ELR (cell line): ENCODE measurements around the gene VWA3B.
"Not testable (repeated sequence)": the region's sequence is repeated elsewhere in the genome, so short reads cannot be mapped to it uniquely, and the experiment has no call there.

Experiments
- DNase-seq: peaks from one replicate; pipeline ENCODE4 v3.0.0-alpha.2; 2015; ENCODE audit warnings: low read depth

VWA3B gene, protein sequence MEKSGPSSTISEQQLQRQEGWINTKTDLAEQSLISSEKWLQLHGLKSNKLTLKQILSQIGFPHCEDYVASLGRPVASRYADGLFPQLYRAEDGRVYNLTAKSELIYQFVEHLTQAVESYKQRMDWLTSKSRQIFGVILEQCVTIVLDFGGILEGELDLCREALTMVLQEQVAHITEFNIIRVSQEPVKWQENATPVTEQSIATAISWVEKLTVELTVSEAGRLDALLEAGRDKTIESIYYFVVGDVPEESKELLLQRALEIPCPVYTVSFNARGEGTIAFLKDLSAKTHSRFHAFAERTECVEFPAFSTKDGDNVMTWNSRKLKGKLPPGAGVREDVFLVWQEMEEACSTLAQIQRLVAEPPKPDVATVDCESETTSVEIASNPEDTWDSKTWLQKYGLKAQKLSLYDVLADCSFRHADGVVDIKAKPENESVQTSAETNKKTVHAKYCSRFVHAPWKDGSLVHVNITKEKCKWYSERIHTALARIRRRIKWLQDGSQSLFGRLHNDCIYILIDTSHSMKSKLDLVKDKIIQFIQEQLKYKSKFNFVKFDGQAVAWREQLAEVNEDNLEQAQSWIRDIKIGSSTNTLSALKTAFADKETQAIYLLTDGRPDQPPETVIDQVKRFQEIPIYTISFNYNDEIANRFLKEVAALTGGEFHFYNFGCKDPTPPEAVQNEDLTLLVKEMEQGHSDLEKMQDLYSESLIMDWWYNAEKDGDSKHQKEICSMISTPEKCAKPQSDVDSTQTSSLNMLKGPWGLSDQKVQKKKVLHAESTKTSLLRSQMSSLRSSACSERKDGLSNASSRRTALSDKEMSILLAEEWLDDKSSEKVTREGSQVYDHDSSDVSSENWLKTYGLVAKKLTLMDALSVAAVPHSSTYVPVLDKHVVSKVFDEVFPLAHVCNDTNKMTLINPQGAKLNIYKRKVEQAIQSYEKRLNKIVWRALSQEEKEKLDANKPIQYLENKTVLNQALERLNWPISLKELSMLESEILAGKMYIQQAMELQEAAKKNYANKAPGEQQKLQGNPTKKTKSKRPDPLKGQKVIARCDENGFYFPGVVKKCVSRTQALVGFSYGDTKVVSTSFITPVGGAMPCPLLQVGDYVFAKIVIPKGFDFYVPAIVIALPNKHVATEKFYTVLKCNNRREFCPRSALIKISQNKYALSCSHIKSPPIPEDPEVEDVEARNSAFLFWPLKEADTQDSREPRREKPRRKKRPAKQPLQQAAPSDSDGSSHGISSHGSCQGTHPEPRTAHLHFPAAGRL (N-terminal part only)

DNA sequence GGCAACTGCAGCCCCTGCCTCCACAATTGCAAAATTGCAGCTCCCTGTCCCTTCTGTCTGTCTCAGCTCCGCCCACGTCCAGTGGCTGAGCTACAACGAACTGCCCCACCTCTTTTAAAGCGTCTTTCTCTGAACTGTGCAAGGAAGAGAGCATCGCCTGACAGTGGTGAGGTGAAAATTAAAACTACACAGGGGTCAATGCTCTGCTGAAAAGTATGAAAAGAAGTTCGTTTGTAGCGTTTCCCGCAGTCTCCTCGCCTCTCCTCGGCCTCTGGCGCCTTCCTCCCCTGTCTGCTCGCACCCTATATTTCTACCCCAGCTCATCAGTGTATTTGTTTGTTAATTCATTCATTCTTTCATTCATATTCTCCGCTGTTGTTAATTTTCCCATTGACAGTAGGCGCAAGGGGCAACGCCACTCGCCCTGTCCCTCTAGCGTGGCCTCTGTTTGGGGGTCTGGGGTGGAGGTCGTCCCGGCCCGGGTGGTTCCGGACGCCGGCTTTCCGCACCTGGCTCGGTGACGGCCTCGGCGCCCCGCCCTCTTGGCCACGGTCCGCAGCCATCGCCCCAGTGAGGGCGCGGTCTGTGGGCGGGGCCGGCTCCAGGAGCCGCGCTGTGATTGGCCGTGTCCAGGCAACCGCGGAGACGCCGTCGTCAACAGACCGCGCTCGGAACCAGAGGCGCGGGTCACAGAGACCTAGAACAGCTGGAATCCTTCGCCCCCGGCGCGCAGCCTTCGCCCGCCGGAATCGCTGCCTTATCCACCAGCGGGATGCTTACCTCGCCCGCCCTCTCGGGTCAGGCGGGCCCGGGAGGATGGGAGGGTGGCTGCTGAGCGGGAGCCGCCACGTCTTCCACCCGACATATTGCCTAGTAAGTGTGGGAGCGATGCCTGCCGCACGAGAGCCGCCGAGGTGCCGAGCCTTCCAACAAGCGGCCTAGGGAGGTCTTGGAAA, at the start of gene VWA3B:
TSS of gene VWA3B (plus strand) at position 677 of the 956 bp plus-strand sequence. CDS start 5,926 bp downstream, outside the sequence.
- peak; percentile 75 for DNase-seq

DNA sequence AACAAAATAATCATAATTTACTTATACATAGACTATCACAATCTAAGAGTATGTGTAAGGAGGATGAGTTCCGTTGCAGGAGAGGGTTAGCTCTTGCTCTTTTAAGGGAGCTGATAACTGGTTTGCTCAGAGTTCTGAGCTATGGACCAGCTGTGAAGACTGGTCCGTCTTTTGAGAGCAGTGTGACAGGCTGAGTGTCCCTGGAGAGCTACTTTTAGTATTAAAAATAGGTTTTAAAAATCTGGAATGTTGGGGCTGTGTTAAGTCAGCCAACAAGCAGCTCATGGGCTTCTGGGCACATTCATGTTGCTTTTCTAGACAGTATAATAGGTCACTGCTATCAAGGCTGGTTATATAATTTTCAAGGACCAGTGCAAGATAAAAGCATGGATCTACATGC, 49.8 kb upstream of the VWA3B start:
- DNase-seq, result no peak

DNA sequence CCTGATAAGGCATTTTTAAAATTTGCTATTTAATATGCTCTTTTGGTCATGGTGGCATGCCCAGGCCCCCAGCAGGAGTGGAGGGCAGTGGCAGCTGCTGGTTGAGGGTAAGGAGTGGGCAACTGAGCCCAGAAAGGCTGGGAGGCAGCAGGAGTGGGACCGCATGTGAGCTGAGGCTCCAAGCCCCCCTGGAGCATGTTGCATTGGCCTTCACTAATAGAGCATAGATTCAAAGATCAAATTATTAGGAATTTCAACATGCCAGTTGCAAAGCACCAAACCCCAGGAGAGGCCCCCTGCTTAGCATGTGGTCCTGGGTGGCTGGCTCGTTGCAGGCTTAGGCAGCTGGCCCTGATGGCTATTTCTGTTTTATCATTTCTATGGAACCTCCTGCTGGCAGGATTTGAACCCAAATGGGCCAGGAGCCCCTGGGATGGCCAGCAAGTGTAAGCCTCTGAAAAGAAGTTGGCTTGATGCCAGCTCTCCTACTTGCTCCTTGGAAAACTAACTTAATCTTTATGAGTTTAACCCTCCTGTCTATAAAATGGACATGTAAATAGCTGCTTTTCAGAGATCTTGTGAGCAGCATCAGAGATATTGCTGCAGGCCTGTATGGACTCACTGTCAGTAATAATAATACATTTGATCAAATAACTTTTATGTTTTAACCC, 49.2 kb upstream of the VWA3B start:
- DNase-seq, result no peak

DNA sequence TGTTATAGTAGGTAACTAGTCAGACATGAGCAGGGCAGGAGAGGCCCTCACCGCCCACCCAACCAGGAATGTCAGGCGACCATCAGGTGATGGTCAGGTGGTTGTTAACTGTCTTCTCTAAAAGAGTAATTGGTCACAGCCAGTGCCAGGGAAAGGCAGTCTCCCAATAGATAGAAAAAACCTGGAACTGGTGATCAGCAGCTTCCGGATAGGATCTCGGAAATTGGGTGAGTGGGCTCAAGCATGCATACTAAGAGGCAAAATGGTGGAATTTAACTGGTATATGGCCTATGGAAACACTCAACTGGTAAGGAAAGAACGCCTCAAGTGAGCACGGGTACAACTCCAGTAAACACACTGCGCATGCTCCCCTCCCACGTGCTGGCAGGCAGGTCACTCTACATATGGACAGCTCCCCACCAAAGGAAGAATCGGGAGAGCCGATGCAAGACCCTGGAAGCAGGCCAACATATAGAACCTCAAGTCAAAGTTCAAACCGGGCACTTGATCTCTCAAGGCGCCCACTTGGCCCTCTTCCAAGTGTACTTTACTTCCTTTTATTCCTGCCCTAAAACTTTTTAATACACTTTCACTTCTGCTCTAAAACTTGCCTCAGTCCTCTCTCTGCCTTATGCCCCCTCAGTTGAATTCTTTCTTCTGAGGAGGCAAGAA, 47.7 kb upstream of the VWA3B start:
- DNase-seq, result no peak

DNA sequence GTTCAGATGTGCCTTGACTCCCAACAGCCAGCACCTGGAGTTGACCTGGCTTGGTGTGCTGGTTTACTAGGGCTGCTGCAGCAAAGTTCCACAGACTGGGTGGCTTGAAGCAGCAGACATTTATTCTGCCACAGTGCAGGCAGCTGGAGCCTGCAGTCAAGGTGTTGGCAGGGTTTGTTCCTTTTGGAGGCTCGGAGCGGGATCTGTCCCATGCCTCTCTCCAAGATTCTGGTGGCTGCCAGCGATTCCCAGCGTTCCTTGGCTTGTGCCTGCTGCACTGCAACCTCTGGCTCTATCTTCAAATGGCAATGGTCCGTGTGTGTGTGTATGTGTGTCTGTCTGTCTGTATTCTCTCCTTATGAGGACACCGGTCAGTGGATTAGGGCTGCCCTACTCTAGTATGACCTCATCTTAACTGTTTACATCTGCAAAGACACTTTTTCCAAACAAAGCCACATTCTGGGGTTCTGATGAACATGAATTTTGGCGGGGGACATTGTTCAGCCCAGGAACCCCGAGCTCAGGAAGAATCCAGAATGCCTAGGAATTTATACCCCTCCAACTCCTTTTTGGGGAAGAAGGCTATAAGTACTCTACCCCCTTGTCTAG, 46.5 kb upstream of the VWA3B start:
- DNase-seq, result no peak

DNA sequence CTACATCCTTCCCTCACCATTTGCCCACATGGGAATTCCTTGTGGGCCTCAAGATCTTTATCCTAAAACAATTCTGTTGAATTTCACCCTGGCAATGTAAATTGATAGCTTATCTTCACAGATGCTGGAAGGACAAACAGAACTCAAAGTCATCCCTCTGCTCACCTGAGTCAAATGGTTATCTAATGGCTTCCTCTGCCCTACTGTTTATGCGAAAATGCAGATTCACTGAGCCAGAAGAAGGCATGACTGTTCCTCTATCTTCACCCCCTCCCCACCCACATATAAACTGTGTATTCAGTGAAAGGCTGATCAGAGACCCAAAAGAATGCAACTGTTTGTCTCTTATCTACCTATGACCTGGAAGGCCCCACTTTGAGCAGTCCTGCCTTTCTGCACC, 43.9 kb upstream of the VWA3B start:
- DNase-seq, result no peak

DNA sequence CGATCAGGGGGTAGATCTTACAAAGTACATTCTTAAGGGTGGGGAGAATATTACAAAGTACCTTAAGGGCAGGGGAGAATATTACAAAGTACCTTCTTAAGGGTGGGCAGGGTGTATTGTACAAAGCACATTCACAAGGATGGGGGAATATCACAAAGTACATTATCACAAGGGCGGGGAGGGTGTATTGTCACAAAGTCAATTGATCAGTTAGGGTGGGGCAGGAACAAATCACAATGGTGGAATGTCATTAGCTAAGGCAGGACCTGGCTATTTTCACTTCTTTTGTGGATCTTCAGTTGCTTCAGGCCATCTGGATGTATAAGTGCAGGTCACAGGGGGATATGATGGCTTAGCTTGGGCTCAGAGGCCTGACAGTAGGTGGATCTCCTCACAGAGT, 42.2 kb upstream of the VWA3B start:
- not testable (repeated sequence) for DNase-seq

DNA sequence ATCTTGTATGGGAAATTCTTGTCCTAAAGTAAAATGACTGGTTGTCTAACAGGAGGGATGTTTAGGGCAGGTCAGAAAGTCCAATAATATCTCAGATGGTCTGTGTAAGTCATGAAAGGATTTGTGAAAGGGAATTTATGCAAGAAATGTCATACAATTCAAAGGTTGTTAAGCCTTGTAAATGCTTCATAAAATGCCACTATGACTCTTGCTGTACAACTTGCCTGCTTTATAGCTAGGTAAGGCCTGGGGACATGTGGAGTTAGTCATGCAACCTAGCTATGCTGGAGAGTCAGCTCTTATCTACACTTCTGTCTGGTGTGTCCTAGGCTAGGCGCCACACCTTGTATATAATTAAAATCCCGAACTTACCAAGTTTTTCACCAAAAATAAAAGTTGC, 36.9 kb upstream of the VWA3B start:
- DNase-seq, result peak; percentile 11

DNA sequence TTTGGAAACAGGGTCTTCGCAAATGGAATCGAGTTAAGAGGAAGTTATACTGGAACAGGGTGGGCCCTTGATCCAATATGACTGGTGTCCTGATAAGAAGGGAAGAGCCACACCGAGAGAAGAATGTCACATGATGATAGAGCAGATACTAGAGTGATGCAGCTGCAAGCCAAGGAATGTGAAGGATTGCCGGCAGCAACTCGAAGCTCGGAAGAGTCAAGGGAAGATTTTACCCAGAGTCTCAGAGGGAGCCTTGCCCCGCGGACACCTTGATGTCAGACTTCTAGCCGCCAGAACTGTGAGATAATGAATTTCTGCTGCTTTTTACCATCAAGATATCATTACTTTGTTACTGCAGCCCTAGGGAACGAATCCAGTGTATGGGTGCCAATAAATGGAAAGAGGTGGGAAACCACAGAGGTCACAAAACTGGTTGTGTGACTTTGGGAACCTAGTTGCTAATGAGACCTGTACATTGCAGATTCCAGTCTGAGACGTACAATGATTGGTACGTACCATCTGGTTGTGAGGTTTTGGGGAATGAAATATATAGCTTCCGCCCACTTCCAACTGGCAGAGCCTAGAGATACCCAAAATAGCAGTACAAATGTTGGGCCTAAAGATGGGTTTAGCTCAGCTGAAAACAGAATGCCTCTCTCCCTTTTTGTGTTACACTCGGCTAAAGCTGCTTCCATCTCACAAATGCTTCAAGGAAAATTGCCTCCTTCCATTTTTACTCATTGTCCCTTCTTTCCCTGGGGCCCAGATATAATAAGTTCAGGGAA, 28.6 kb upstream of the VWA3B start:
- no peak for DNase-seq

DNA sequence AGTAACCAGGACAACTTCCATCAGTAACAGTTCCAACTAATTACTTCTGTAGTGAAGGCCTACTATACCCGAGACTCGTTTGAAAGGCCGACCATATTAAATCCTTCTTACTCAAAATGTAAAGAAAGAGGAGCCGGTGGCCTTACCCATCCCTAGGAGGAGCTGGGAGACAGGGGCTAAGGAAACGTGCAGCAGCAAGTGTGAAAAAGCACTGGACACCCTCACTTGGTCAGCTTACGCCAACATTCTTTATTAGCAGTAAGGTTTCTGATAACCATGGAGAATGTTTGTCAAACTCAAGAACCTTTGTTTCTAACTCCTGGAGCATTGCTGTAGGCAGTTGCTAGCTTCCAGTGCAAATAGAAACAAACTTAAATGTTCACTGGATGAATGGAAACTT, 26.7 kb upstream of the VWA3B start:
- DNase-seq, result no peak

DNA sequence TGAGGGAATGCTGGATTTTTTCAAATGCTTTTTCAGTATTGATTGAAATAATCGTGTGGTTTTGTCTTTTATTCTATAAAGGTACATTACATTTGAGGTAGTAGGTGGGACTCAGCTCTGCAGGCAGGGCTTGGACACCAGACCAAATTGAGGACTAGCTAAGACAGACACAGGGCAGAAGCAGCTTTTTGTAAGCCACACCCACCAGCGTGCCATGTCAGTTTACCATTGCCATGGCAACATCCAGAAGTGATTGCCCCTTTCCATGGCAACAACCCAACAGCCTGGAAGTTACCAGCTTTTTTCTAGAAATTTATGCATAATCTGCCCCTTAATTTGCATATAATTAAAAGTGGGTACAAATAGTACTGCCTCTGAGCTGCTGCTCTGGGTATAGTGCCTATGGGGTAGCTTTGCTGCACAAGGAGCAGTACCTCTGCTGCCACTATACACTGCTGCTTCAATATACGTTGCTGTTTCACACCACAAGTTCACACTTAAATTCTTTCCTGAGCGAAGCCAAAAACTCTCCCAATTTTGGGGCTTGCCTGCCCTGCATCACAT, 23.6 kb upstream of the VWA3B start:
- DNase-seq, result no peak

DNA sequence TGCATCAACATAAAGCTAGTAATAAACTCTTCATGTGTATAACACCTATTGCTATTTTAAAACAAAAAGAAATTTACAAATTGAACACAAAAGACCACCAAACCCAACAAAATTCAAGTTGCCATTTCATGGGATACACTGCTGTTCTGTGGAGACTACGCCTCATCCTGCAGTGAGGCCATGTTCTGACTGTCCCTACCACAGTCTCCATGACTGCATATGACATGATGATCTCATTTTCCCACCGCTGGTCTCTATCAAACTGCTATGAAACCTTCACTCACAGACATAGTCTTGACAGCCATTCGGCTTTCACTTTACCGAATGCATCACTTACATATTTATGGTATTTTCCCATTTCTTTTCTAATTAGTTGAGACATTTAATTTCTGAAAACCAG, 21.2 kb upstream of the VWA3B start:
- no peak for DNase-seq

DNA sequence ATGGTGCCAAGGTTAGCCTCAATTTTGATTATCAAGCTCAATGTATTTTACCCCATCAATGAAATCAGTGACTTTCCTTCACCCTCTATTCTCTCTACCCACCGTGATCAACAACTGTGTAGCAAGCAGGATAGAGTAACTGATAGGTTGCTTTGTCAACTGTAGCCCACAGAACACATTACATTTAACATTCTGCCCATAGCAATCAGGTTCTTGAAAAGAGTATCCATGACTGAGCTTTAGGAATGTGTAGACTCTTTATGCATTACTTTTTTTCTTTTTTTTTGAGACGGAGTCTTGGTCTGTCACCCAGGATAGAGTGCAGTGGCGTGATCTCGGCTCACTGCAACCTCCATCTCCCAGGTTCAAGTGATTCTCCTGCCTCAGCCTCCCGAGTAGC, 19.8 kb upstream of the VWA3B start:
- no peak for DNase-seq

DNA sequence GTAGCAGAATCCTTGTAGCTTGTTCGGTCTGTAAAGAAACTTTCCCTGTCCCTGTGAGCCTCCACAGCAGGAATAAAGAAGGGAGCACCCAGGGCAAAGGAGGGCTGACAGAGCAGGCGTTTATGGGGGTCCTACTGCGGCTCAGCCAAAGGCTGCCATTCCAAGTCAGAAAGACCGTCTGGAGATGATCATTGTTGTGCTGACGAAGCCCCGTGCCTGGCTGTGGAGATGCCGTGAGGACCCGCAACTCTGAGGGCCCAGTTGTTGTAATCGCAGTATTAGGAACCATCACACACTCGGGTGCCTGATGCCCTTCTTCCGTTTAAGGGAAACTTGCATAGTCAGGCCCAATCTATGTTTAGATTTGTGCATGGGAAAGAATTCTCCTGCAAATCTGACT, 16.9 kb upstream of the VWA3B start:
- no peak for DNase-seq

DNA sequence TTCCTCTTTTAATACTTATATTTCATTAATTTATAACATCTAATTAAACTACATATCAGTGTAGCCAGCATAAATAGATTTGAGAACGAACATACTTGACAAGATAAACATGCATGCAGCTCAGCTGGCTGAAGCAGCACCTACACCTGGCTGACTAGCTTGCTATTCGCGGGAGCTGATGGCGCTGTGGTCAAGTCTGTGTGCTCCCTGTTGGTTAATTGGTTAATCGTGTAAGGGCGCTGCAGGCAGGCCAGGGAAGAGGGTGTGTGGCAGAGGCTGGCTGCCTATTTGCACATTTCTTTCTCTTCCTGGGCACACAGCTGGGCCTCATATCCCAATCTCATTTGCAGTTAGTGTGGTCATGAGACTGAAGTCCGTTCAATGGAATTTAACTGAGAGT, 14.5 kb upstream of the VWA3B start:
- no peak for DNase-seq

DNA sequence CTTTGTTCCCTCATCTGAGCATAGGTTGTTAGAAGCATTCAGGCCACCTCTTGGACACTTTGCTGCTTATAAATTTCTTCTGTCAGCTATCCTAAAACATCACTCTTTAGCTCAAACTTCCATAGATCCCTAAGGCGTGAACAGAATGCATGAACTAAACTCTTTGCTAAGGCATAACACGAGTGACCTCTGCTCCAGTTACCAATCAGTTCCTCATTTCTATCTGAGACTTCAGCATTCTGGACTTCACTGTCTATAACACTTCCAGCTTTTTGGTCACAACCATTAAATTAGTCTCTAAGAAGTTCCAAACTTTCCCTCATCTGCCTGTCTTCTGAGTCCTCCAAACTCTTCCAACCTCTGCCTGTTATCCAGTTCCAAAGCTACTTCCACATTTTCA, 8.3 kb upstream of the VWA3B start:
- no peak for DNase-seq

DNA sequence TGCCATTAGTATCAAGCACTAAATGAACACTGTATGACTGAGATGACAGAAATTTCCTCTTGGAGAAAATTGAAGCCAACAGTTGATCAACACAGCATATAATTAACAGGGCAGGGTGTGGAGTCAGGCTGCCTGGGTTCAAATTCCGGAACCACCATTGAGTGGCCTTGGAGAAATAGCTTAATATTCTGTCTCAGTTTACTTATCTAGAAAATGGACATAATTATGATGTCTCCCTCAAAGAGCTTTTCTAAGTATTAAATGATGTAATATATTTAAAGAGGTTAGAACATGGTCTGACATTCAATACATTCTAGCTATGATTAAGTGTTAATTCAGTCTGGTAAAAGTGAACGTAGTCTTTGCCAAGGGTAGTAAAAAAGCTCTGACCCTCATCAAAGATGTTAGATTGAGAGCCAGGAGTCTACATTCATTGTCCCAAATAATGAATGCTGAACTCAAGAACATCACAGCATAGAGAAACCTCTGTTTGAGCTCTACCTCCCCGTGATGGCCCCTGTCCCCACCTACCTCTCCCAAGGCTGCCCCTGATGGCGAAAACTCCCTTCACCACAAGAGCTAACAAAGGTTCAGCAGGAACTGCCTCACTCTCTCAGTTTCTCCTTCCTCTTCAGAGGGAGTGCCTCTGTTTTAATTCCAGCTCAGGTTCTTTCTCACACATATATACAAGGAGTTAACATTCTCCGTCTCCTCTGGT, 2.7 kb upstream of the VWA3B start:
- no peak for DNase-seq

DNA sequence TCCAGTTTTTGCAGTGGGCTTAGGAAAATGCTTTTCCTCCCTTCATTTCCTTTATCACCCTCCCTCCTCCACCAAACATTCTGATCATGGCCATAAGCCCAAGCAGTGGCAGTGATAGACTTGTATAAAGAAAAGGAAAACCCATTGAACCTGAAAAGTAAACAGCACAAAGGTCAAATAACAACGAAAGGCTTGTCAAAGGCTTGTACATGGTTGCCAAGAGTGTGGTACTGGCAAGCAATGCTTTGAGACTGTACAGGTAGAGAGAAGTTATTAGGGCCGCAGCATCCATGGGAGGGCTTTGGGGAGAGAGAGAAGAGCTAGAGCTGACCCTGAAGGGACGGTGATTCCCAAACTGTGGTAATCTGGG, 2.1 kb upstream of the VWA3B start:
- DNase-seq, result no peak
